Peyer's patch (tissue), 4 donors: Measurements from ENCODE around the gene VDAC1. TPM values are rescaled to one million over a fixed set of nuclear protein-coding genes. Genes with fewer than 3 reads are reported as not detected.

ENCODE experiments used
- DNase-seq, 3 donors: peaks; one replicate each; pipeline ENCODE4 v3.0.0-alpha.2; 2017 to 2019
- H3K27ac ChIP-seq, 4 donors: fragments of 200-600 bp; sonication (generic); one replicate each; pipeline ENCODE4 v1.5.1; 2016 to 2019
- H3K27me3 ChIP-seq, 2 donors: fragments of 200-600 bp; sonication (generic); one replicate each; pipeline ENCODE4 v1.5.1; 2019
- H3K36me3 ChIP-seq, 3 donors: fragments of 200-600 bp; sonication (generic); one replicate each; pipeline ENCODE4 v1.5.1; 2016 to 2019
- H3K4me1 ChIP-seq, 4 donors: fragments of 200-600 bp; sonication (generic); one replicate each; pipeline ENCODE4 v1.5.1; 2016 to 2019
- H3K4me3 ChIP-seq, 4 donors: fragments of 200-600 bp; sonication (generic); 1 replicate in 3 of 4; 2 replicates in 1 of 4; pipeline ENCODE4 v1.5.1; 2016 to 2019; ENCODE audit warnings: mild to moderate bottlenecking in 1 of 4
- H3K9me3 ChIP-seq, 4 donors: fragments of 200-600 bp; sonication (generic); one replicate each; pipeline ENCODE4 v1.5.1; 2016 to 2019; ENCODE audit warnings: mild to moderate bottlenecking in 1 of 4
- CTCF ChIP-seq, 6 experiments: fragments of 450-650 bp in 4 of 6; fragments of 200-600 bp in 2 of 6; sonication (generic) in 1 of 6; IDR thresholded peaks; one replicate each; pipeline ENCODE4 v1.5.1; 2017 to 2019; ENCODE audit warnings: antibody characterized with exemption in 6 of 6, mild to moderate bottlenecking in 3 of 6, moderate library complexity in 1 of 6
- POLR2A ChIP-seq, 2 donors: fragments of 450-650 bp; IDR thresholded peaks; one replicate each; pipeline ENCODE4 v1.5.1; 2017; ENCODE audit warnings: antibody characterized with exemption in 2 of 2, mild to moderate bottlenecking in 2 of 2, moderate library complexity in 2 of 2
- total RNA-seq, 4 donors: library from RNA; depleted of rRNA; stranded (reverse); fragments of >200 nt; gene quantifications; one replicate each; pipeline ENCODE4 v1.1.0, GENCODE V29; 2016

The VDAC1 gene
- total RNA-seq, 4 donors from 2014 or later = 120 to 289 (median 181) TPM

GRCh38 chr5:134047687-134048056 is 42.9 kb upstream of the VDAC1 start:
- no peaks in the 10 kb centered on the region for H3K27me3 ChIP-seq
- H3K36me3 ChIP-seq = no peaks in the 10 kb centered on the region
- no peak overlapping the region for H3K4me3 ChIP-seq
- no peaks in the 10 kb centered on the region for H3K4me1 ChIP-seq
- H3K9me3 ChIP-seq = no peaks in the 10 kb centered on the region
- no peak for DNase-seq
- TF ChIP-seq POLR2A (IDR thresholded peaks at IDR 0.05) (no peak), CTCF (IDR thresholded peaks at IDR 0.05) (no peak)
- H3K27ac ChIP-seq = no peak overlapping the region

- no peaks in the 10 kb centered on the region for H3K27me3 ChIP-seq
- DNase-seq = no peak
Observed at GRCh38 chr5:134046801-134047686, 42.3 kb upstream of the VDAC1 start.

GRCh38 chr5:134046330-134046729 is 41.6 kb upstream of the VDAC1 start:
- no peak overlapping the region for H3K4me3 ChIP-seq
- H3K36me3 ChIP-seq = no peaks in the 10 kb centered on the region
- no peaks in the 10 kb centered on the region for H3K27me3 ChIP-seq
- no peak for TF ChIP-seq POLR2A (IDR thresholded peaks at IDR 0.05)
- TF ChIP-seq CTCF (IDR thresholded peaks at IDR 0.05) = no peak
- H3K4me1 ChIP-seq = no peaks in the 10 kb centered on the region
- DNase-seq = no peak
- no peaks in the 10 kb centered on the region for H3K9me3 ChIP-seq
- no peak overlapping the region for H3K27ac ChIP-seq

More at GRCh38 chr5:134046801-134047686, 42.3 kb upstream of the VDAC1 start:
- H3K27ac ChIP-seq = no peak overlapping the region
- TF ChIP-seq CTCF (IDR thresholded peaks at IDR 0.05) = no peak
- TF ChIP-seq POLR2A (IDR thresholded peaks at IDR 0.05) = no peak
- H3K4me3 ChIP-seq = no peak overlapping the region
- H3K36me3 ChIP-seq = no peaks in the 10 kb centered on the region
- H3K9me3 ChIP-seq = no peaks in the 10 kb centered on the region
- H3K4me1 ChIP-seq = no peaks in the 10 kb centered on the region

GRCh38 chr5:134043793-134044792 is 39.3 kb upstream of the VDAC1 start:
- H3K27ac ChIP-seq = no peak overlapping the region
- DNase-seq = no peak

More at GRCh38 chr5:134043793-134044792, 39.3 kb upstream of the VDAC1 start:
- no peak for TF ChIP-seq POLR2A (IDR thresholded peaks at IDR 0.05)
- no peak for TF ChIP-seq CTCF (IDR thresholded peaks at IDR 0.05)
- H3K36me3 ChIP-seq = no peaks in the 10 kb centered on the region
- no peak overlapping the region for H3K4me3 ChIP-seq
- H3K9me3 ChIP-seq = no peaks in the 10 kb centered on the region
- H3K27me3 ChIP-seq = no peaks in the 10 kb centered on the region
- H3K4me1 ChIP-seq = no peaks in the 10 kb centered on the region
